Glomerular endothelial cell (primary cell): ENCODE results near the gene DCLRE1A. TPM values are rescaled to one million over a fixed set of nuclear protein-coding genes. Genes with fewer than 3 reads are reported as not detected.

Source experiments
- DNase-seq: peaks from one replicate; pipeline ENCODE4 v3.0.0-alpha.2; 2011; ENCODE audit warnings: low read depth, low spot score; ENCODE audit errors: extremely low read depth
- total RNA-seq: library from RNA; depleted of rRNA; stranded (reverse); fragments of >200 nt; gene quantifications from 2 replicates; pipeline ENCODE4 v1.2.3, GENCODE V29; 2015

Gene DCLRE1A
- total RNA-seq: 2.9 and 3.7 TPM in 2 replicates

DNA sequence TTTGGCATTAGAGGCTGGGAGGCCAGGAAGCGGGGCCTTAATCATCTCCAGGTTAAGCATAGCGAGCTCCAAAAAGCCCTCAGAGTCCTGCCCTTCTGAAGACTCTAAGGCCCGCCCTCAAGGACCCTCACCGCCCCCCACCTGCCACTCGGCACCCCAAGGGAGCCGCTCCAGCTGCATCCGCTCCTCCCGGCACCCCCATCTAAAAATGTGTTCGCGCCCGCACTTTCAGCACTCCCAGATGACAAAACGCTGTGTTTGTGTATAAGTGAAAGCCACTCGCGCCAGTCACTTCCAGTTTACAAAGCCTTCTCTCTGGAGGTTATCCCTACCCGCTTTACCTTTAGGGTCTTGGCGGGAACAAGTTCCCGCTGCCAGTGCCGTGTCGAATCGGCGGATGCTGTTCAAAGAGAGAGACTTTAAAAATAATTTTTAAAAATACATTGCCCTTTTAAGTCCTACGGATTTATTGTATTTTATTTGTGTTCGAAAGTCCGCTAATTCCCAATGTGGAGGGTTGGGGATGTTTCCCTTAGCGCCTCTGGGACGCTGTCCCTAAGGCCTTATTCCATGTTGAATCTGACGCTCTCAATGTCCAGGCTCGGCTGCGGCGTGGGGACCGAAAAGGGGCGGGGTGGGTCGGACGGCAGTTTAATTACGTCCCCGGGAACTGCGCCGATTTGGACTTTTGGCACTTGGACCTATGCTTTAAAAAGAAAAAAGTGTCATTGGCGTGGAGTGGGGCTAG is at the start of gene DCLRE1A, which contains the start of gene NHLRC2:
Gene DCLRE1A (minus strand): TSS at position 70 of the 748 bp plus-strand sequence. CDS start 900 bp downstream, outside the sequence.
Gene NHLRC2 (plus strand): TSS at position 649 of the 748 bp plus-strand sequence. CDS start 212 bp downstream, outside the sequence.
- peak; percentile 64 for DNase-seq

DNA sequence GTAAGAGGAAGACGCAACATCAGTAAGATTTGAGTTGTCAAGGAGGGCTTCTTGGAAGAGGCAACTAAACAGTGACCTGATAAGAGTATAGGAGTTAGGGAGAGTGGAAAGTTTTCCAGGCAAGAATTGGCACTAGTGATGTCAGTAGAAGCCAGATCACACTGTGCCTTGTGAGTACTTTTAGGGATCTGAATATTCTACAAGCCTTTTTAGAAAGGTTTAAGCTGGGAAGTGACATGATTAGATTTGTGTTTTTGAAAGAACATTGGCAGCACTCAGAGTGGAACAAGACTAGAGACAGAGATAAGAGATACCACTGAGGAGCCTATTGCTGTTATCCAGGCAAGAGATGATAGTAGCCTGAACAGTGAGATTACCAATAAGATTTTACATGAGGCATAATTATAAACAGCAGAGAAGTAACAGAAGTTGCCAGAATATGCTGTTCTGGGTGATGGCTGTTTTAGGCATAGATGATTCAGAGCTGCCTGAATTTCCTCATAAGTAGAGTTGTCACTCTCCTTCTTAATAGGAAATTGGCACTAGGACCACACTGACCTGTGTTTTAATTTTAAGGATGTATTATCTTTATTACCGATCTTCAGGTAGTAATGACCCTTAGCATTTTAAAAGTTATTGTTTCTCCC is 46.2 kb upstream of the DCLRE1A start:
- DNase-seq: no peak

DNA sequence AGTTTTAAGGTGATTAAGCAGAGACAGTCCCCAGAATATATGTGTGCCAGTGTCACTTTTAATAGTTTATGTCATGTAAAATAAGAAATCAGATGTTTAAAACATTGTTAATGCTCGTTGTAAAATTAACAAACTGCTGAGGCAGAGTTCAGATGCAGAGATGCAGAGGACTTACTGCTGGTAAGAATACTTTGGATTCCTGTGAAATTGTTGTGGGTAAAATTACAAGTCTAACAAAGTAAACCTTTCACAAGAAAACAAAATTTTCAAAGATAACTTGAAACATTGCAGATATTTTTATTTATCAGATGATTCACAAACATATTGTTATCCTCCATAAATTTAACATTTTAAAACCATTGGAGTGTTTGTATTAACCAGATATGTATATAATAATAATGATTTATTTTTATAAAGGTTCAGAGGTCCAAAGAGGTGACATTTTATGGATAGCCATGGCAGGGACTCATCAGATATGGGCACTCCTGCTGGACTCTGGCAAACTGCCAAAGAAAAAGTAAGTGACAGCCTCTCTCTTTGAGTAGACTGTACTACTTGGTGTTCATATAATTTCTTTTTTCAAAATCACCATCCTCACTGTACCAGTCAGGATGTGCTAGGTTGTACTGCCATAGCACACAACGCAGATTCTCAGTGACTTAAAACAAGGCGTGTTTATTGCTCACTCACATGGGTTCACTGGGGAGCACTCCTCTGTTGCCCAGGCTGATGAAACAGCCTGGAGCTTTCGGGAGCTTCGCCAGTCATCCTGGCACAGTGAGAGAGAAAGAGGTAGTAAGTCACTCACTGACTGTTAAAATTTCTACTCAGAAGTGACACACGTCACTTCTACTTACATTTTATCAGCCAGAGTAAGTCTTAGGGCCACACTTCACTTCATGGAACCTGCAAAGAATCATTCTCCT is 44.1 kb upstream of the DCLRE1A start:
- DNase-seq: no peak

DNA sequence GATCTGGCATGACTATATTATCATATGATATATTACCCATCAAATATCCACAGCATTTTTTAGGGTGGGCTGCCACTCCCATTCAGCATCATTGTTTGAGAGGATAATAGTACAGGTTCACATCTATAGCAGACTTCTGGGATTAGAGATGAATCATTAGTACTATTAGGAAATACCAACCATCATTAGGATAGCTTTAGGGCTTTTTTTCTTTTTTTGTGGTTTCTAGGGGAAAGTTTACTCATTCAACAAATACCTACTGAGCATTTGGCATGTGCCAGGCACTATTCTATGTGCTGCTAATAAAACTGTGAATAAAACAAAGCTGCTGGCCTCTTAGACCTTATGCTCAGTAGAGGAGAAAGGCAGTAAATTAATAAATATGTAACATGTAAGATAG is 41.1 kb upstream of the DCLRE1A start:
- DNase-seq: no peak

DNA sequence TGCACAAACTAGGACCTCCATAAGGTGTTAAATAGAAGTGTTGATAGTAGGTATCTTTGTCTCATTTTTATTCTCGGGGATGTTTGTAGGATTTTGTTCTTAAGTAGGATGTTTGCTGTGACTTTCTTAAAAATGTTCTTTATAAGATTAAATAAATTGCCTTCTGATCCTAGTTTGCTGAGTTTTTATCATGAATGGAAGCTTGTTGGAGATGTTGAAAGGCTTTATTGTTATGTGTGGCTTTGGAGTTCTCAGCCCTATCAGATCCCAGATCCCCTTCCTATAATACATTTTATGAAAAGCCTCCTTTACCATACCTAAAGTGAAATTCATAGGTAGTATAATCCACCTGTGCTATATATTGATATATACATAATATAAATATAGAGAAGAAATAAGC is 40.7 kb upstream of the DCLRE1A start:
- DNase-seq: no peak

DNA sequence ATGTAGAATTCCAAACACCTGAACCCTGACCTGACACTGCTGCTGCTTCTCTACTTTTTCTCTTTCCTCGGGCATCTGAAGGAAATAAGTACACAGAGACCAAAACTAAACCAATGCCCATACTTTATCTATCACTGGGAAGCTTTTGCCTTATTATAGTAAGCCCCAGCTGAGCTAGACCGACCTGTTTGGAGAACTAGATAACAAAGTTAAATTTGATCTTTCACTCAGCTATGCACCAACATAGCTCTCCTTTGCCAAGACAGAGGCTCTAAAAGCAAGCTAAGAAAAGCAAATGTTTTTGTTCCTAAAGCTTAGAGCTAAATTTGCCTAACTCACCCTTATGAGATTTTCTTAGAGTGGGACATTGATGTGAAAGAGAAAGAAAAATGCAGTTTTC is 39.7 kb upstream of the DCLRE1A start:
- DNase-seq: no peak

DNA sequence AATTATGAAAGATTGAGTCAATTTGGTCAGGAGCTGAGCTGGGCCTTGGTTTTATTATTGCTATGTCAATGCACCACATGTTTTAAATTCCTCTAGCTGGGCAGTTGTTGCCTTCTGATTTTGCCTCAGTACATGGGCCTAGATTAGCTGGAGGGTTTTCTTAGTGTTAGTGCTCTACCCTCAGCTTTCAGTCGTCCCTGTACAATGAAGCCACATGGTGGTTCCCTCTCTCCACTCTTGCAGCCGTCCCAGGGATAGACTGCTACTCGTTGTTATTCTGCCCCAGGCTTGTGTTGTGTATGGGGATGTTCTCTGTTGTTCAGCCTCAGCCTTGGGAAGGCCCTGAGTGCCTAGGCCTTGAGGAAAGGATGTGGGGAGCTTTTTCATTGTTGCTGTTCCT is 37.6 kb upstream of the DCLRE1A start:
- DNase-seq: no peak

DNA sequence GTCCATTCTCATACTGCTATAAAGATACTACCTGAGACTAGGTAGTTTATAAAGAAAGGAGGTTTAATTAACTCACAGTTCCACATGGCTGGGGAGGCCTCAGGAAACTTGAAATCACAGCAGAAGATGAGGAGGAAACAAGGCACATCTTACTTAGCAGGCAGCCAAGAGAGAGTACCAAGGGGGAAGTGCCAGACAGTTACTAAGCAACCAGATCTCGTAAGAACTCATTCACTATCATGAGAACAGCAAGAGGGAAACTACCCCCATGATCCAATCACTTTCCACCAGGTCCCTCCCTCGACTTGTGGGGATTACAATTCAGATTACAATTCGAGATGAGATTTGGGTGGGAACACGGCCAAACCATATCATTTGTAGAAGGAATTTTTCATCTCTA is 36.9 kb upstream of the DCLRE1A start:
- no peak for DNase-seq

DNA sequence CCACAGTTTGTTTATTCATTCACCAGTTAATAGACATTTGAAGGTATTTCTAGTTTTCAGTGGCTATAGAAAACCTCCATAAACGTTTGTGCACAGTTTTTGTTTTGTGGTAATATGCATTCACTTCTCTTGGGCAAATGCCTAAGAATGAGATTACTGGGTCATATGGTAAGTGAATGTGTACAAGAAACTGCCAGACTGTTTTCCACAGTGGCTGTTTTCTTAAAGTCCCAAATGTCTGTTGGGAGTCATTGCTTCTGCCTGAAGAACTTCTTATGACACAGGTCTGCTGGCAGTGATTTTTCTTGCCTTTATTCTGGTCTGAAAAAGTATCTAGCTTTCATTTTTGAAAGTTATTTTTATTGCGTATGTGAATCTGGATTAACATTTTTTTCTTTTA is 36.0 kb upstream of the DCLRE1A start:
- no peak for DNase-seq

DNA sequence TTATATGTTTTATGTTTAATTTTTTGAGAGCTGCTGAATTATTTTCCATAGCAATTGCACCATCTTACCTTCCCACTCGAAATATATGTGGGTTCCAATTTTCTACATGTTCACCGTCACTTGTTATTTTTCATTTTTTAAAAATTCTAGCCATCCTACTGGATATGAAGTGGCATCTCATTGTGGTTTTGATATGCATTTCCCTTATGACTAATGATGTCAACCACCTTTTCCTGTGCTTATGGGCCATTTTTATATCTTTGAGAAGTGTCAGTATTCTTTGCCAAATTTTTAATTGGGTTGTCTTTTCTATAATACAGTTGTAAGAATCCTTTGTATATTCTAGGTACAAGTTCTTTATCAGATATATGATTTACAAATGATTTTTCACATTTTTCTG is 28.4 kb upstream of the DCLRE1A start:
- DNase-seq: no peak

DNA sequence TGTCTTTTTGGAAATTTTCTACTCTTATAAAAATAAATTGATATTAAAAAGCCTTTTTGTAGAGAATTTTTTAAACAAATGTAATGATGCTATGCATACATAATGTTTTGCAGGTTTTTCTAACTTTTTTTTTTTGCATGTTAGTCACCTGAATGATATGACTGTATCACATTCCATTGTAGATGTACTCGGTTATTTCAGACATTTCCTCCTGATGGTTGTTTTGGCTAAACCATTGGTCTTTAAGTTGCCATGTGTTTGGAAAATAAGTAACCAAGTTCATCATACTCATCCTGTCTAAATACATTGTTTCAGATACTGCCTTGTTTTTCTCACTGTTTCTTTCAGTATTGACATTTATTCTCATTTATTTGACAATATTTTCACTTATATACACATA is 26.4 kb upstream of the DCLRE1A start:
- peak; percentile 54 for DNase-seq

DNA sequence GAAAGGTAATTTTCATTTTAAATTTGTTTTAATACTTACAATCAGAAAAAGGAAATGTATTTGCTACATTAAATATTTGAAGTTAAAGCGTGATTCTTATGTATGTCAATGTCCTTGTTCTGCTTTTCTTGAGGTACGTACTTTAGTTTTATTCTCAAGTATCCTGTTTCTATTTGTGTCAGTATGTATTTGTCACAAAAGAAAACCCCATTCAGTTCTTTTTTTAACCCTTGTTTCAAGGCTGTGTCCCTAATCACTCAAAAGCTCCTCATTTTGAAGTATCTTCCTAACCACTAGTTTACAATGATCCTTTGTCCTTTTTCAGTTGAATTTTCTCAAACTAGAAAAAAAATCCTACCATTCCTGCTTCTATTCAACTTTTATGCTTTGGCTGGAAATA is 25.8 kb upstream of the DCLRE1A start:
- no peak for DNase-seq

DNA sequence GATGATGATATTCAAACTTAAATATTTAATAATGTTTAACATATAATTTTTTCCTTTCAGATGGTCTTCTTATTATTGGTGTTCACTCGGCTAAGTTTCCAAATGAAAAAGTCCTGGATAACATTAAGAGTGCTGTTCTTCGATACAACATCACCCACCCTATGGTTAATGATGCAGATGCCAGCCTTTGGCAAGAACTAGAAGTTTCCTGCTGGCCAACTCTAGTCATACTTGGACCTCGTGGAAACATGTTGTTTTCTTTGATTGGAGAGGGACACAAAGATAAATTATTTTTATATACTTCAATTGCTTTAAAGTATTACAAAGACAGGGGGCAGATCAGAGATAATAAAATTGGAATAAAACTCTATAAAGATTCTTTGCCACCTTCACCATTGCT is 22.6 kb upstream of the DCLRE1A start:
- DNase-seq: no peak

DNA sequence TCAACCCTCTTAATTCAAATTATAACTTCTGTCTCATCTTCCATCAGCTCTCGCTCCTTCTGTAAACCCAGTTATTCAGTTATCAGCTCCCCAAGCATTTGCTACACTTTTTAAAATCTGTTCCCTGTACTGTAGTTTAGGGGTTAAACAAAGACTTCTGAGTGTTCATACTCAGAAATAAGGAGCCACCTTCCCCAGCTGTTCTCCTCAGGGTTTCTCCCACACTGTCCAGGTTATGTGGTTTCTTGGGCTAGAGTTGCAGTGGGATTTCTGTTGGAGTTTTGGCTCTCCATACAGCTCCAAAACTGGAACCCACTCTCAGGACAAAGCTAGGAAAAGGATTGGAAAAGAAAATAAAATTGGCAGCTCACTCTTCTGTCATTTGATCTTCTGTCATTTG is 21.3 kb upstream of the DCLRE1A start:
- DNase-seq: no peak

DNA sequence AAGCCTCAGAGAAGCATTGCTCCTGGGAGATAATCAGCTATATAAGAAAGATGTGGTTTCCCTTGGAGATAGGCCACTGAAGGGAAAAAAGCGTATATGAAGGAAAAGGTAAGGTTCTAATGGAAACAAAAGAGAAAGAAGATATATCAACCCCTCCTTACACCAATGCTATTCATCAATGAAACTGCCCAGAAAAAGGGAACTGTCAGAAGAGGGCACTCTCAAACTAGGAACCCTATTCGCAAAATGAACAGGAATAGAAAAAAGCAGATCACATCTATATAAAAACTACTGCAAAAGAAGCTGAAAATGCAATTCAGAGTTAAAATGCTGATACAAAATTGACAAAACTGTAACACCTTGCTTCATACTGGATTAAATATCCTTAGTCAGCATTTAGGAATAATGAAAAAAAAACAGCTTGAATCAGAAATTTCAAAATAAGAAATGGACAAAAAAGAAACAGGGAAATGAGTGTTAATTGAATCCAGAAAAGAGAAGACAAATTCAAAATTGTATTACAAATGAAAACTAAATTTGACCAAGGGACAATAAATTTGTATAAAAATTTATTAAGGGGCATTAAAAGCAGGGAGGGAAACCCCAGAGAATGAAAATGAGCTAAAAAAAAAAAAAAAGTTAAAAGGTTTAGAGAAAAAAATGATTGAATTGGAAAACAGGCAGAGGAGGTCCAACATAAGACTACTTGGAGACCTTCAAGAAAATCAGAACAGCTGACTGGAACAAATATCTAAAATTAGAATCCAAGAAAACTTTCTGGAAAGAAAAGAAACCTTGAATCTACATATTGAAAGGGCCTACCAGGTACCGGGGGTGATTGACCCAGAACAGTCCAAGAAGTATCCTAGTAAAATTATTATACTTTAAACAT is 18.5 kb upstream of the DCLRE1A start:
- no peak for DNase-seq

DNA sequence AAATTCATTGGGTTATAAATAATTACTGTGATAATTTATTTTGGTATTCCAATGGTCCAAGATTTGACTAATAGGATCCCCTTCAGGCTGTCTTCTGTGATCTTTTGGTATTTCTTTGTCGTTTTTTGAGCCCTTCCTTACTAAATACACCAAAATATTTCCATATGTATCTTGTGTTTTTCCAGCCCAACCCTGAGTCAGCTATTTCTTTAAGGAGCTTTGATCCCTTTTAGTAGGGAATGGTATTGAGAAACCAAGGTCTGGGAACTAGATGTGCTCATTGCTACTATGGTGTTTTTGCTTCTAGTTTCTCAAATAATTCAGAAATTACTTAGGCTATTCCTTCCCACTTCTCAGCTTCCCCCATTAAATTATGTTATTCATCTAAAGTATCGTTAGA is 15.9 kb upstream of the DCLRE1A start:
- DNase-seq: no peak

DNA sequence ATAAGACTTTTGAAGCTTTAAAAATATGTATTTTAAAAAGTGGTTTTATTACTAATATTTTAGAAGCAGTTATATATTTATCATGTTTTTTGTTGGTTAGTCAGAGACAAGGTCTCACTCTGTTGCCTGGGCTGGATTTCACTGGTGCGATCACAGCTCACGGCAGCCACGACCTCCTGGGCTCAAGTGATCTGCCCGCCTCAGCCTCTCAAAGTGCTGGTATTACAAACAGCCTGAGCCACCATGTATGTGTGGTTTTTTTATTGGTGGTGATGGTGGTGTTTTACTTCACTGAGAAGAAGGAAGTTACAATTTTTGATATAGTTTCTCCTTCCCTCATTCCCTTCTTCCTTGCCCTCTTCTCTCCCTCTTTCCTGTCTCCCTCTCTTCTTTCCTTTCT is 14.0 kb upstream of the DCLRE1A start:
- DNase-seq: no peak

DNA sequence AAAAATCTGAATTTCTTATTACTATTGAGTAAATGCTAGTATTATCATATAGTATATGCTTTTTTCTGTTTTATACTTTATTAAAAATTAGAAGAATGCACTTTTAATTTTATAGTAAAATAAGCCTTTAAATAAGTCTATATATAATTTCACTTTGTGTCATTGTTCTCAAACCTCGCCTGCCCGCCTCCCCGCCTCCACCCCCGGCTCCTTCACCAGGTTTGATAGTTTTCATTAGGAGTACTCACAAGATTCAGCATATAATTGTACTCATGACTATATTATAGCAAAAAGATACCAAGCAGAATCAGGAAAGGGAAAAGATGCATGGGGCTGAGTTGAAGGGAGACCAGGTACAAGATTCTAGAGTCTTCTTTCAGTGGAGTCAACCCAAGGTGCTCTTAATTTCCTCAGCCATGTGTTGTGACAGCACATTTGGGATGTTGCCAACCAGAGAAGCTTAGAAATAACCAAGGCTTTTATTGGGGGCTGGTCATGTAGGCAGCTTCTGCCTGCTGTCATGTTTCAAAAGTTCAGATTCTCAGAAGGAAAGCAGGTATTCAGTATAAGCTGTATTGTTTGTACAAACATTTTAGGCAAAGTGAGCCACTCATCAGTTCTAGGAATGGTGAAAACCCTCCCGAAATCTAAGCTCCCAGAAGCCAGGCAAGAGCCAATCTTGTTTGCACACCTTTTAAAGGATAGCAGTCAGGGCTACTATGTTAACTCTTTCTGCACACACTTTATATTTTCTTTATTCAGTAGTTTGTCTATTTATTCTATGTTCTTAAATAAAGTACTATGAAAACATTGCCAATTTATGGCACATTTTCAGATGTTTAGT is 12.9 kb upstream of the DCLRE1A start:
- DNase-seq: no peak

DNA sequence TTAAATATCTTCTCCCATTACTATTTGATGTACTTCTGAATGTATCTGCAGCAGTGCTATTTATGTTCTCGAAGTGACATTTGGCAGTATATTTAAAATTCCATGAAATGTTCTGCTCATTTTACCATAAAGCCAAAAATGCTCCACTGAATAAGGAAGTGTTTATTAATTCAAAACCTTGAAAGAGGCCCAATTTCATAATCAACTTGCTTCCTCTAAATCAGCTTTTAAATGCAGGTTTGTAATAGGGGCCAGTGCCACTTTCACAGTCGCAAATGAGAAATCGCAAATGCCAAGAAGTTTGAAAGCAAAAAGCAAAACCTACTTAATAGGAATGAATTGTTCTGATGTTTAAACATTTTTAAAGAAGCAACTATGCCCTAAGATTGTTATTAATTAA is 12.0 kb upstream of the DCLRE1A start:
- DNase-seq: no peak
